Measurements from ENCODE around the gene FBN3.

FBN3 gene

GRCh38 chr19:8148410-8149260, 757 bp downstream of the FBN3 start:
- DNase-seq = no peak

- no peak for DNase-seq
Measured at GRCh38 chr19:8148088-8148409, 1.3 kb downstream of the FBN3 start.

- DNase-seq = no peak
Measured at GRCh38 chr19:8147582-8147978, 1.8 kb downstream of the FBN3 start.

GRCh38 chr19:8146877-8147581, 2.4 kb downstream of the FBN3 start:
- no peak for DNase-seq

- no peak for DNase-seq
Measured at GRCh38 chr19:8144273-8144995, 5.0 kb downstream of the FBN3 start.

GRCh38 chr19:8143041-8143440, 6.4 kb downstream of the FBN3 start:
- no peak for DNase-seq

GRCh38 chr19:8142513-8142900, 6.9 kb downstream of the FBN3 start:
- no peak for DNase-seq

- no peak for DNase-seq
Measured at GRCh38 chr19:8141726-8142512, 7.5 kb downstream of the FBN3 start.

GRCh38 chr19:8138201-8138600, 11.2 kb downstream of the FBN3 start:
- DNase-seq = no peak

GRCh38 chr19:8137425-8137824, 12.0 kb downstream of the FBN3 start:
- no peak for DNase-seq

- no peak for DNase-seq
Measured at GRCh38 chr19:8135946-8136618, 13.3 kb downstream of the FBN3 start.

GRCh38 chr19:8132858-8133458, 16.4 kb downstream of the FBN3 start:
- DNase-seq = no peak

- DNase-seq = no peak
Measured at GRCh38 chr19:8131517-8131916, 17.9 kb downstream of the FBN3 start.

GRCh38 chr19:8129061-8129618, 20.3 kb downstream of the FBN3 start:
- DNase-seq = no peak

- DNase-seq = no peak
Measured at GRCh38 chr19:8128551-8128950, 20.8 kb downstream of the FBN3 start.

- DNase-seq = no peak
Measured at GRCh38 chr19:8127311-8127710, 22.1 kb downstream of the FBN3 start.

GRCh38 chr19:8126511-8126910, 22.9 kb downstream of the FBN3 start:
- no peak for DNase-seq

GRCh38 chr19:8126008-8126407, 23.4 kb downstream of the FBN3 start:
- DNase-seq = no peak

GRCh38 chr19:8123683-8124082, 25.7 kb downstream of the FBN3 start:
- DNase-seq = no peak

GRCh38 chr19:8120636-8121480, 28.5 kb downstream of the FBN3 start:
- no peak for DNase-seq

Data from C1 segment of cervical spinal cord (tissue), 14 donors.